Psoas muscle (tissue), 8 donors: ENCODE measurements around the gene TIMELESS. TPM values are rescaled to one million over a fixed set of nuclear protein-coding genes. Genes with fewer than 3 reads are reported as not detected.
"Not testable (repeated sequence)": the region's sequence is repeated elsewhere in the genome, so short reads cannot be mapped to it uniquely, and the experiment has no call there.

Experiments
- ATAC-seq, 4 donors: fragments of 200-7000 bp; cut with Tn5 transposase; one replicate each; pipeline ENCODE4 v1.9.1; 2020; ENCODE audit warnings: moderate library complexity in 3 of 4, mild to moderate bottlenecking in 2 of 4
- DNase-seq, 2 donors: peaks; one replicate each; pipeline ENCODE4 v3.0.0-alpha.2; 2020
- H3K27ac ChIP-seq: fragments of 200-600 bp; one replicate; pipeline ENCODE4 v1.8.0; 2022
- H3K27me3 ChIP-seq, 3 donors: fragments of 200-600 bp in 1 of 3; one replicate each; pipeline versions ENCODE4 v1.6.1 to v1.8.0; 2013 to 2022; ENCODE audit warnings: low read length in 2 of 3, mild to moderate bottlenecking in 2 of 3, moderate library complexity in 1 of 3; ENCODE audit not compliant: insufficient read depth in 3 of 3
- H3K36me3 ChIP-seq, 2 donors: fragments of 200-600 bp in 1 of 2; one replicate each; pipeline versions ENCODE4 v1.6.1 to v1.8.0; 2013 to 2022; ENCODE audit warnings: low read depth in 1 of 2, mild to moderate bottlenecking in 1 of 2, moderate library complexity in 1 of 2; ENCODE audit not compliant: insufficient read depth in 1 of 2
- H3K4me1 ChIP-seq: fragments of 200-600 bp; one replicate; pipeline ENCODE4 v1.8.0; 2022
- H3K4me3 ChIP-seq: fragments of 200-600 bp; one replicate; pipeline ENCODE4 v1.8.0; 2022; ENCODE audit warnings: mild to moderate bottlenecking
- H3K9me3 ChIP-seq: fragments of 200-600 bp; one replicate; pipeline ENCODE4 v1.8.0; 2022
- CTCF ChIP-seq: fragments of 200-600 bp; IDR thresholded peaks from one replicate; pipeline ENCODE4 v1.8.0; 2022; ENCODE audit warnings: antibody characterized with exemption
- WGBS, 3 donors: extraction: QIAGEN DNeasy Blood & Tissue Kit; methylation state at CpG; one replicate each; pipeline versions ENCODE4 v1.1.6 to v1.1.7; 2013; 5-methylcytosine and 5-hydroxymethylcytosine counted together
- intact Hi-C, 2 donors: fragments of 100-400 bp; cut with DNase I; formaldehyde crosslinking; loops; one replicate each; pipeline versions ENCODE4 v1.11.0 to v1.14.2; 2022
- polyA plus RNA-seq, 3 donors: library from polyadenylated mRNA; stranded (reverse); fragments of 200-250 nt; gene quantifications; one replicate each; pipeline ENCODE4 v1.2.3, GENCODE V29; 2013
- total RNA-seq, 4 donors: library from RNA; stranded (reverse); fragmentation: NEBNext Ultra II Directional in 2 of 4; extraction: Animal tissue kit (Norgen Biotek cat#: 25700) in 2 of 4; gene quantifications; one replicate each; pipeline versions ENCODE4 v1.2.1 to v1.2.4, GENCODE V29; 2021 to 2023
- donor health status: healthy with polysubstance abuse.
- donor health status: DM: no; HTN: no; CAD: no; lungs with moderate emphysema.
- donor health status: Bipolar disorder and iron deficiency.
- donor health status: healthy.
- donor health status: DM: yes; HTN: yes; CAD: no.
- donor health status: DM: no; HTN: no; CAD: no.
- donor health status: DM: no; HTN: no; CAD: no.
- donor health status: DM: yes; HTN: yes; CAD: no.

TIMELESS gene
- total and polyA plus RNA-seq, 7 donors, result 2.8 to 5.2 (median 3.7) TPM

GRCh38 chr12:56410768-56411167, 38.5 kb downstream of the TIMELESS start:
- no peaks in the 10 kb centered on the region for H3K4me1 ChIP-seq
- ATAC-seq (no peak), DNase-seq (no peak)
- no peak overlapping the region for H3K27ac ChIP-seq
- no peaks in the 10 kb centered on the region for H3K9me3 ChIP-seq
- no peaks in the 10 kb centered on the region for H3K36me3 ChIP-seq
- intact Hi-C loops, result no loop called here
- TF ChIP-seq CTCF, result no peak
- H3K27me3 ChIP-seq, result no peaks in the 10 kb centered on the region
- no peak overlapping the region for H3K4me3 ChIP-seq
- WGBS, 3 donors, result 83 to 93% (median 90%) methylated on average over 4 of the region's 4 CpGs

- no peaks in the 10 kb centered on the region for H3K27me3 ChIP-seq
- no peaks in the 10 kb centered on the region for H3K9me3 ChIP-seq
- no peak overlapping the region for H3K4me3 ChIP-seq
- 91 to 96% (median 92%) methylated on average over 5 of the region's 5 CpGs for WGBS, 3 donors
- H3K36me3 ChIP-seq, result no peaks in the 10 kb centered on the region
- ATAC-seq, result no peak
- intact Hi-C loops, result no loop called here
- TF ChIP-seq CTCF, result no peak
- H3K27ac ChIP-seq, result no peak overlapping the region
- H3K4me1 ChIP-seq, result no peaks in the 10 kb centered on the region
- no peak for DNase-seq
Observed at GRCh38 chr12:56408799-56409417, 40.3 kb downstream of the TIMELESS start.

GRCh38 chr12:56404227-56404626, 45.0 kb downstream of the TIMELESS start:
- ATAC-seq, result not testable (repeated sequence)

DNA sequence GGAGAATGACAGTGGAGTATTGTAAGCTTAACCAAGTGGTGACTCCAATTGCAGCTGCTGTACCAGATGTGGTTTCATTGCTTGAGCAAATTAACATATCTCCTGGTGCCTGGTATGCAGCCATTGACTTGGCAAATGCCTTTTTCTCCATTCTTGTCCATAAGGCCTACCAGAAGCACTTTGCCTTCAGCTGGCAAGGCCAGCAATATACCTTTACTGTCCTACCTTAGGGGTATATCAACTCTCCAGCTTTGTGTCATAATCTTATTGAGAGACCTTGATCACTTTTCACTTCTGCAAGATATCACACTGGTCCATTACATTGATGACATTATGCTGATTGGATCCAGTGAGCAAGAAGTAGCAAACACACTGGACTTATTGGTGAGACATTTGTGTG, 47.6 kb downstream of the TIMELESS start:
- DNase-seq, H3K36me3 ChIP-seq, H3K27me3 ChIP-seq, H3K4me3 ChIP-seq, intact Hi-C loops, ATAC-seq, H3K27ac ChIP-seq, H3K4me1 ChIP-seq, H3K9me3 ChIP-seq: not testable (repeated sequence)

More at GRCh38 chr12:56404227-56404626, 45.0 kb downstream of the TIMELESS start:
- H3K4me3 ChIP-seq, H3K27ac ChIP-seq, intact Hi-C loops, H3K4me1 ChIP-seq, H3K27me3 ChIP-seq, H3K36me3 ChIP-seq, DNase-seq, H3K9me3 ChIP-seq: not testable (repeated sequence)
- 60 to 95% (median 95%) methylated on average over 3 of the region's 3 CpGs for WGBS, 3 donors

DNA sequence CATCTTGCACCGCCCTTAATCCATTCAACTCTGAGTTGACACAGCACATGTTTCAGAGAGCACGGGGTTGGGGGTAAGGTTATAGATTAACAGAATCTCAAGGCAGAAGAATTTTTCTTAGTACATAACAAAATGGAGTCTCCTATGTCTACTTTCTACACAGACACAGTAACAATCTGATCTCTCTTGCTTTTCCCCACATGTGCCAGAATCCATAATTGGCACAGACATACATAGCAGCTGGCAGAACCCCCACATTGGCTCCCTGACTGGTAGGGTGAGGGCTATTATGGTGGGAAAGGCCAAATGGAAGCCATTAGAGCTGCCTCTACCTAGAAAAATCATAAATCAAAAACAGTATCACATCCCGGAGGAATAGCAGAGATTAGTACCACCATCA, 48.1 kb downstream of the TIMELESS start:
- H3K4me1 ChIP-seq, DNase-seq, H3K4me3 ChIP-seq, intact Hi-C loops, ATAC-seq, H3K9me3 ChIP-seq, H3K27me3 ChIP-seq, H3K36me3 ChIP-seq, H3K27ac ChIP-seq: not testable (repeated sequence)
- WGBS, 3 donors, result 68 to 88% (median 75%) methylated on average over 1 of the region's 3 CpGs

GRCh38 chr12:56399466-56399865, 49.8 kb downstream of the TIMELESS start:
- H3K27me3 ChIP-seq, ATAC-seq, intact Hi-C loops, H3K27ac ChIP-seq, H3K4me1 ChIP-seq, H3K4me3 ChIP-seq, DNase-seq, H3K36me3 ChIP-seq, H3K9me3 ChIP-seq: not testable (repeated sequence)
- 87 to 96% (median 89%) methylated on average over 3 of the region's 3 CpGs for WGBS, 3 donors

DNA sequence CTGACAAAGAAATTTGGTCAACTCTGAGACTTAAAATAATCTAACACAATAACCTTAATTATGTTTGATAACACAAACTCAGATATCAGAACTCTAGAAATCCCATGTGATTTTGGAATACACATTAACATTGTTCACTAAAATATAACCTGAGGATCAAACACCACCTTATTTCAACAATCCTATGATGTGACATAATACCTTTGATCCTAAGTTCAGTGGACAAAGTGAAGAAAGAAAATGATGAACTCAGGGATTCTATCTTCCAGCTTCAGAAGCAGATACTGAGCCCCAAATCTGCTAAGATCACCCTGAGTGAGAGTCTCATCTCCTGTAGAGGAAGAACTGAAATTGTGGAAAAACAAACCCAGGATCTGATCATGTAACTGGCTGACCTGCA, 50.9 kb downstream of the TIMELESS start:
- Histone ChIP-seq H3K27ac (no peak overlapping the region), H3K9me3 (peaks cover 9% of the 10 kb centered on the region), H3K36me3 (no peaks in the 10 kb centered on the region), H3K4me3 (no peak overlapping the region), H3K4me1 (no peaks in the 10 kb centered on the region), H3K27me3 (no peaks in the 10 kb centered on the region)
- no peak for TF ChIP-seq CTCF
- ATAC-seq (no peak), DNase-seq (no peak)
- intact Hi-C loops, result no loop called here
